ENCODE results near the gene PDCD2L.

- TF ChIP-seq EP300 (IDR thresholded peaks at IDR 0.05; ENCODE audit: low read depth) (no peak), CTCF (IDR thresholded peaks at IDR 0.05) (no peak)
These were observed 40.3 kb upstream of the PDCD2L start for GRCh38 chr19:34363930-34364329.
